Measurements from ENCODE around the gene TRUB2. TPM values are rescaled to one million over a fixed set of nuclear protein-coding genes. Genes with fewer than 3 reads are reported as not detected.

TRUB2 gene
- total and polyA plus RNA-seq, 4 donors: 14.6 to 28.9 (median 17.2) TPM

- DNase-seq (no peak), ATAC-seq (ENCODE audit: insufficient read depth, low FRiP score) (no peak)
- Histone ChIP-seq H3K9me3 (ENCODE audit: control insufficient read depth in 4 of 4, insufficient read depth in 3 of 4, low read length in 3 of 4) (no peaks in the 10 kb centered on the region), H3K4me1 (ENCODE audit: control insufficient read depth in 5 of 5, insufficient read depth in 5 of 5, low read length in 5 of 5) (no peaks in the 10 kb centered on the region), H3K4me3 (no peak overlapping the region), H3K27ac (ENCODE audit: low read depth in 1 of 2, low read length in 1 of 2) (no peak overlapping the region), H3K36me3 (ENCODE audit: control insufficient read depth in 4 of 4, insufficient read depth in 4 of 4, low read length in 4 of 4) (peaks cover 12 to 50% (median 29%) of the 10 kb centered on the region in 4 donors), H3K9ac (ENCODE audit: insufficient read depth in 1 of 2, low read length in 2 of 2) (no peak overlapping the region), H3K27me3 (ENCODE audit: control insufficient read depth in 3 of 3, insufficient read depth in 3 of 3, low read length in 2 of 3) (no peaks in the 10 kb centered on the region)
- WGBS, 2 donors: 94% methylated on average over 15 of the region's 15 CpGs
- TF ChIP-seq CTCF (IDR thresholded peaks at IDR 0.05; ENCODE audit: control extremely low read depth, extremely low read depth): no peak
These were observed 55.2 kb downstream of the TRUB2 start for GRCh38 chr9:128266868-128267590.

- Histone ChIP-seq H3K27ac (ENCODE audit: low read depth in 1 of 2, low read length in 1 of 2) (no peak overlapping the region), H3K36me3 (ENCODE audit: control insufficient read depth in 4 of 4, insufficient read depth in 4 of 4, low read length in 4 of 4) (peaks cover 18 to 57% (median 28%) of the 10 kb centered on the region in 4 donors), H3K27me3 (ENCODE audit: control insufficient read depth in 3 of 3, insufficient read depth in 3 of 3, low read length in 2 of 3) (no peaks in the 10 kb centered on the region), H3K9me3 (ENCODE audit: control insufficient read depth in 4 of 4, insufficient read depth in 3 of 4, low read length in 3 of 4) (no peaks in the 10 kb centered on the region), H3K4me3 (no peak overlapping the region), H3K9ac (ENCODE audit: insufficient read depth in 1 of 2, low read length in 2 of 2) (no peak overlapping the region), H3K4me1 (ENCODE audit: control insufficient read depth in 5 of 5, insufficient read depth in 5 of 5, low read length in 5 of 5) (no peaks in the 10 kb centered on the region)
- no peak for TF ChIP-seq CTCF (IDR thresholded peaks at IDR 0.05; ENCODE audit: control extremely low read depth, extremely low read depth)
- DNase-seq: no peak
- 94 to 97% methylated on average over 10 of the region's 10 CpGs for WGBS, 2 donors
- no peak for ATAC-seq (ENCODE audit: insufficient read depth, low FRiP score)
These were observed 56.8 kb downstream of the TRUB2 start for GRCh38 chr9:128265348-128265847.

GRCh38 chr9:128262687-128263086 lies 59.6 kb downstream of the TRUB2 start:
- no peaks in the 10 kb centered on the region for H3K4me1 ChIP-seq (ENCODE audit: control insufficient read depth in 5 of 5, insufficient read depth in 5 of 5, low read length in 5 of 5)
- peaks cover 26 to 72% (median 36%) of the 10 kb centered on the region in 4 donors for H3K36me3 ChIP-seq (ENCODE audit: control insufficient read depth in 4 of 4, insufficient read depth in 4 of 4, low read length in 4 of 4)
- TF ChIP-seq CTCF (IDR thresholded peaks at IDR 0.05; ENCODE audit: control extremely low read depth, extremely low read depth): no peak
- no peak overlapping the region for H3K9ac ChIP-seq (ENCODE audit: insufficient read depth in 1 of 2, low read length in 2 of 2)
- H3K4me3 ChIP-seq: no peak overlapping the region
- H3K27me3 ChIP-seq (ENCODE audit: control insufficient read depth in 3 of 3, insufficient read depth in 3 of 3, low read length in 2 of 3): no peaks in the 10 kb centered on the region
- ATAC-seq (ENCODE audit: insufficient read depth, low FRiP score) (no peak), DNase-seq (no peak)
- 80 to 83% methylated on average over 4 of the region's 4 CpGs for WGBS, 2 donors
- H3K9me3 ChIP-seq (ENCODE audit: control insufficient read depth in 4 of 4, insufficient read depth in 3 of 4, low read length in 3 of 4): no peaks in the 10 kb centered on the region
- H3K27ac ChIP-seq (ENCODE audit: low read depth in 1 of 2, low read length in 1 of 2): no peak overlapping the region

Measured in lung (tissue), 12 donors.